K562 (cell line): Measurements from ENCODE around the gene FMN1. TPM values are rescaled to one million over a fixed set of nuclear protein-coding genes. Genes with fewer than 3 reads are reported as not detected.

Experiments
- ATAC-seq: fragments of 200-7000 bp; cut with Tn5 transposase; 3 replicates; pipeline ENCODE4 v1.9.1; 2020; ENCODE audit warnings: moderate library complexity
- BruUV-seq: library from RNA; stranded (reverse); fragments of 400-500 nt; replicated peaks from 2 replicates; lab custom pipeline; 2021; lab: Mats Ljungman, UMichigan
- CTCF ChIA-PET: fragments of 300-600 bp; formaldehyde crosslinking; extraction: SDS; loops from one replicate; lab custom pipeline; 2021; ENCODE audit warnings: low intra/inter-chr PET ratio; lab: Yijun Ruan, JAX
- POLR2A ChIA-PET: fragments of 300-600, 350-650 bp; sonication (Branson Sonifier 250); formaldehyde crosslinking; extraction: SDS; loops from one replicate; lab custom pipeline; 2021; ENCODE audit warnings: antibody characterized with exemption, inconsistent platforms; lab: Yijun Ruan, JAX
- DNase-seq, 4 experiments: peaks; one replicate each; pipeline versions ENCODE4 v3.0.0 to v3.0.0-alpha.2; 2011 to 2018; ENCODE audit warnings: low spot score in 3 of 4, mixed read lengths in 3 of 4; ENCODE audit errors: extremely low read depth in 1 of 4
- FAIRE-seq: peaks from 2 replicates; lab custom pipeline; 2011; peaks lifted over from hg19 to GRCh38; lab: Jason Lieb, UNC
- H2AFZ ChIP-seq: 2 replicates; pipeline ENCODE4 v1.6.0; 2011; ENCODE audit warnings: low read depth, low read length, control low read depth, inconsistent platforms
- H3K27ac ChIP-seq: fragments of 200-600 bp; 3 replicates; pipeline ENCODE4 v1.8.0; 2011; ENCODE audit warnings: low read depth, mild to moderate bottlenecking, control low read depth, inconsistent platforms, low read length, moderate library complexity, mixed read lengths; ENCODE audit errors: extremely low read depth
- H3K27me3 ChIP-seq, 2 experiments: fragments of 300-600 bp in 1 of 2; 2 replicates in 1 of 2; 3 replicates in 1 of 2; pipeline versions ENCODE4 v1.6.0 to v1.8.0; 2011; ENCODE audit warnings: inconsistent platforms in 2 of 2, low read length in 2 of 2, mild to moderate bottlenecking in 1 of 2, mixed read lengths in 1 of 2, moderate library complexity in 1 of 2; ENCODE audit not compliant: control insufficient read depth in 2 of 2, insufficient read depth in 2 of 2
- H3K36me3 ChIP-seq: fragments of 300-600 bp; 3 replicates; pipeline ENCODE4 v1.8.0; 2011; ENCODE audit warnings: mild to moderate bottlenecking, low read length, inconsistent platforms; ENCODE audit not compliant: control insufficient read depth, insufficient read depth
- H3K4me1 ChIP-seq, 2 experiments: fragments of 200-600 bp in 1 of 2; replicated peaks in 1 of 2; 2 replicates in 1 of 2; 3 replicates in 1 of 2; pipeline versions ENCODE4 v1.5.1 to v1.8.0; 2011; ENCODE audit warnings: inconsistent platforms in 2 of 2, low read length in 2 of 2, mild to moderate bottlenecking in 1 of 2, mixed read lengths in 1 of 2, moderate library complexity in 1 of 2; ENCODE audit not compliant: control insufficient read depth in 2 of 2, insufficient read depth in 2 of 2
- H3K4me2 ChIP-seq: 2 replicates; pipeline ENCODE4 v1.6.1; 2011; ENCODE audit warnings: low read length, control low read depth, inconsistent platforms, mixed read lengths; ENCODE audit not compliant: insufficient read depth
- H3K4me3 ChIP-seq: fragments of 200-600 bp; sonication (generic), shearing (Covaris generic); 2 replicates; pipeline ENCODE4 v1.5.1; 2016; ENCODE audit warnings: control low read depth, inconsistent platforms
- H3K79me2 ChIP-seq: fragments of 200-600 bp; 3 replicates; pipeline ENCODE4 v1.8.0; 2011; ENCODE audit warnings: low read length, inconsistent platforms; ENCODE audit not compliant: control insufficient read depth, insufficient read depth
- H3K9ac ChIP-seq, 2 experiments: 2 replicates each; pipeline versions ENCODE4 v1.6.0 to v1.6.1; 2011; ENCODE audit warnings: low read depth in 2 of 2, low read length in 2 of 2, control low read depth in 1 of 2, inconsistent platforms in 1 of 2, mild to moderate bottlenecking in 1 of 2, mixed read lengths in 1 of 2; ENCODE audit not compliant: insufficient read depth in 1 of 2
- H3K9me1 ChIP-seq: one replicate; pipeline ENCODE4 v1.6.0; 2011; ENCODE audit warnings: inconsistent platforms, mild to moderate bottlenecking, low read length, moderate library complexity; ENCODE audit not compliant: control insufficient read depth, insufficient read depth
- H3K9me3 ChIP-seq: replicated peaks from 2 replicates; pipeline ENCODE4 v1.5.1; 2011; ENCODE audit warnings: low read depth, low read length, inconsistent platforms; ENCODE audit not compliant: control insufficient read depth, insufficient read depth
- H4K20me1 ChIP-seq: replicated peaks from 2 replicates; pipeline ENCODE4 v1.6.1; 2011; ENCODE audit warnings: low read length, inconsistent platforms, mixed read lengths; ENCODE audit not compliant: control insufficient read depth, insufficient read depth
- DMBX1 ChIP-seq: fragments of 250-450 bp; sonication (Bioruptor Pico); IDR thresholded peaks from 2 replicates; pipeline ENCODE4 v1.8.0; 2022; ENCODE audit warnings: inconsistent platforms, mild to moderate bottlenecking, moderate library complexity, borderline replicate concordance
- EP400 ChIP-seq: fragments of 450-650 bp; IDR thresholded peaks from 2 replicates; pipeline ENCODE4 v1.6.1; 2017; ENCODE audit warnings: antibody characterized with exemption, mild to moderate bottlenecking, moderate library complexity
- FOXJ3 ChIP-seq: sonication (generic); formaldehyde crosslinking; IDR thresholded peaks from 2 replicates; pipeline ENCODE4 v1.4.0; 2020; ENCODE audit warnings: mild to moderate bottlenecking, missing genetic modification reagents
- IRF1 ChIP-seq: sonication (generic); formaldehyde crosslinking; IDR thresholded peaks from 2 replicates; pipeline ENCODE4 v1.8.0; 2022; ENCODE audit warnings: missing genetic modification reagents, mild to moderate bottlenecking, borderline replicate concordance
- MAFF ChIP-seq: IDR thresholded peaks from 2 replicates; pipeline ENCODE4 v1.6.1; 2012; ENCODE audit warnings: low read length, improper control_type of control experiment
- MTA1 ChIP-seq: fragments of 450-650 bp; IDR thresholded peaks from 2 replicates; pipeline ENCODE4 v1.6.1; 2017; ENCODE audit warnings: borderline replicate concordance
- PML ChIP-seq: IDR thresholded peaks from 2 replicates; pipeline ENCODE4 v1.6.1; 2012; ENCODE audit warnings: low read length, inconsistent platforms
- SNIP1 ChIP-seq: fragments of 450-650 bp; IDR thresholded peaks from 2 replicates; pipeline ENCODE4 v1.7.1; 2017; ENCODE audit warnings: low read depth, mild to moderate bottlenecking
- STAG1 ChIP-seq: sonication (generic); formaldehyde crosslinking; IDR thresholded peaks from 2 replicates; pipeline ENCODE4 v1.5.0; 2020; ENCODE audit warnings: missing genetic modification reagents, borderline replicate concordance
- TCFL5 ChIP-seq: fragments of 250-450 bp; sonication (Bioruptor Pico); conservative IDR thresholded peaks from 2 replicates; pipeline ENCODE4 v1.6.1; 2021; ENCODE audit warnings: mild to moderate bottlenecking, moderate library complexity, matching md5 sums
- ZNF24 ChIP-seq: fragments of 450-650 bp; IDR thresholded peaks from 2 replicates; pipeline ENCODE4 v1.6.1; 2016
- ZZZ3 ChIP-seq: fragments of 450-650 bp; IDR thresholded peaks from 2 replicates; pipeline ENCODE4 v1.6.1; 2016; ENCODE audit warnings: antibody characterized with exemption, mild to moderate bottlenecking, moderate library complexity
- WGBS: fragments of 100-300 bp; shearing (Covaris generic); methylation state at CpG from one replicate; pipeline ENCODE4 v1.1.6; 2016; ENCODE audit warnings: low coverage, mixed read lengths; ENCODE audit not compliant: insufficient coverage; ENCODE audit errors: missing lambda C conversion rate; 5-methylcytosine and 5-hydroxymethylcytosine counted together
- in situ Hi-C: fragments of 300-500 bp; cut with MboI; formaldehyde crosslinking; loops from 4 replicates; pipeline ENCODE4 v1.15.0; 2018; ENCODE audit warnings: inconsistent platforms, mixed read lengths
- intact Hi-C: fragments of 100-400 bp; cut with micrococcal nuclease; formaldehyde crosslinking; loops from 2 replicates; pipeline ENCODE4 v1.14.2; 2022
- polyA plus RNA-seq, 8 experiments: library from polyadenylated mRNA; depleted of rRNA in 4 of 8; stranded (reverse) in 5 of 8; unstranded in 3 of 8; fragments of >200 nt; fragmentation: Nextera tagmentation in 2 of 8; fragmentation: Illumina TruSeq in 1 of 8; extraction: Ambion mirVana in 2 of 8; extraction: Trizol in 1 of 8; gene quantifications; 2 replicates each; pipeline versions ENCODE4 v1.2.1 to v1.2.3, GENCODE V29; 2011 to 2014; ENCODE audit warnings: inconsistent platforms in 1 of 8, missing spikeins in 1 of 8
- total RNA-seq, 7 experiments: library from RNA; depleted of rRNA in 6 of 7; stranded (reverse); fragments of >200 nt in 6 of 7; fragmentation: Illumina TruSeq in 2 of 7; extraction: Trizol in 2 of 7; gene quantifications; 2 replicates each; pipeline versions ENCODE4 v1.2.1 to v1.2.3, GENCODE V29; 2011 to 2021; ENCODE audit warnings: low replicate concordance in 1 of 7
- TF ChIP-seq, protein P1 (sequence below), 2 experiments: IDR thresholded peaks; 2 replicates each; pipeline ENCODE4 v1.6.1; 2011; ENCODE audit warnings: borderline replicate concordance in 1 of 2, control low read depth in 1 of 2, low read depth in 1 of 2, low read length in 1 of 2, mild to moderate bottlenecking in 1 of 2, mixed read lengths in 1 of 2, moderate library complexity in 1 of 2; ENCODE audit not compliant: insufficient read depth in 1 of 2, insufficient read length in 1 of 2, poor library complexity in 1 of 2, severe bottlenecking in 1 of 2; ENCODE audit errors: extremely low read depth in 1 of 2
- TF ChIP-seq, protein P2 (sequence below): fragments of 450-650 bp; conservative IDR thresholded peaks from 2 replicates; pipeline ENCODE4 v1.6.1; 2016; ENCODE audit warnings: missing genetic modification characterization, low read depth, mild to moderate bottlenecking, missing compliant biosample characterization, moderate library complexity
- TF ChIP-seq, protein P3 (sequence below): fragments of 250-450 bp; sonication (Bioruptor Pico); IDR thresholded peaks from 2 replicates; pipeline ENCODE4 v1.8.0; 2022; ENCODE audit warnings: inconsistent platforms, mild to moderate bottlenecking, moderate library complexity, borderline replicate concordance

FMN1 gene
- total and polyA plus RNA-seq, 9 of the 15 experiments (the other 6 are each of a cell fraction or from before 2014, with no cell fraction given): 0.03 to 0.07 (median 0.04) TPM; not detected in 6

- Histone ChIP-seq H3K4me2 (no peak overlapping the region), H3K4me3 (no peak overlapping the region), H3K9ac (no peak overlapping the region), H2AFZ (no peak overlapping the region), H3K4me1 (no peaks in the 10 kb centered on the region), H3K27ac (no peak overlapping the region), H3K79me2 (no peaks in the 10 kb centered on the region), H3K27me3 (no peaks in the 10 kb centered on the region), H3K36me3 (no peaks in the 10 kb centered on the region), H4K20me1 (no peaks in the 10 kb centered on the region), H3K9me3 (no peaks in the 10 kb centered on the region), H3K9me1 (no peaks in the 10 kb centered on the region)
- ATAC-seq (no peak), DNase-seq (no peak), FAIRE-seq (no peak)
- no TSS peak for BruUV-seq
- in situ Hi-C loops: no loop called here
- TF ChIP-seq, protein P1, sequence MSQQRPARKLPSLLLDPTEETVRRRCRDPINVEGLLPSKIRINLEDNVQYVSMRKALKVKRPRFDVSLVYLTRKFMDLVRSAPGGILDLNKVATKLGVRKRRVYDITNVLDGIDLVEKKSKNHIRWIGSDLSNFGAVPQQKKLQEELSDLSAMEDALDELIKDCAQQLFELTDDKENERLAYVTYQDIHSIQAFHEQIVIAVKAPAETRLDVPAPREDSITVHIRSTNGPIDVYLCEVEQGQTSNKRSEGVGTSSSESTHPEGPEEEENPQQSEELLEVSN (IDR thresholded peaks at IDR 0.05; ENCODE audit: borderline replicate concordance in 1 of 2, extremely low read depth in 1 of 2, insufficient read depth in 1 of 2, insufficient read length in 1 of 2, low read depth in 1 of 2, low read length in 1 of 2, poor library complexity in 1 of 2, severe bottlenecking in 1 of 2): no peak
- TF ChIP-seq STAG1 (CRISPR knock-in tag) (no peak), ZZZ3 (no peak), PML (no peak), DMBX1 (CRISPR knock-in tag) (no peak), MTA1 (no peak), TCFL5 (CRISPR knock-in tag) (no peak), EP400 (no peak), FOXJ3 (no peak), MAFF (no peak), ZNF24 (no peak), SNIP1 (no peak), IRF1 (CRISPR knock-in tag) (no peak)
- TF ChIP-seq, protein P2, sequence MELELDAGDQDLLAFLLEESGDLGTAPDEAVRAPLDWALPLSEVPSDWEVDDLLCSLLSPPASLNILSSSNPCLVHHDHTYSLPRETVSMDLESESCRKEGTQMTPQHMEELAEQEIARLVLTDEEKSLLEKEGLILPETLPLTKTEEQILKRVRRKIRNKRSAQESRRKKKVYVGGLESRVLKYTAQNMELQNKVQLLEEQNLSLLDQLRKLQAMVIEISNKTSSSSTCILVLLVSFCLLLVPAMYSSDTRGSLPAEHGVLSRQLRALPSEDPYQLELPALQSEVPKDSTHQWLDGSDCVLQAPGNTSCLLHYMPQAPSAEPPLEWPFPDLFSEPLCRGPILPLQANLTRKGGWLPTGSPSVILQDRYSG (tag): no peak
- TF ChIP-seq, protein P3, sequence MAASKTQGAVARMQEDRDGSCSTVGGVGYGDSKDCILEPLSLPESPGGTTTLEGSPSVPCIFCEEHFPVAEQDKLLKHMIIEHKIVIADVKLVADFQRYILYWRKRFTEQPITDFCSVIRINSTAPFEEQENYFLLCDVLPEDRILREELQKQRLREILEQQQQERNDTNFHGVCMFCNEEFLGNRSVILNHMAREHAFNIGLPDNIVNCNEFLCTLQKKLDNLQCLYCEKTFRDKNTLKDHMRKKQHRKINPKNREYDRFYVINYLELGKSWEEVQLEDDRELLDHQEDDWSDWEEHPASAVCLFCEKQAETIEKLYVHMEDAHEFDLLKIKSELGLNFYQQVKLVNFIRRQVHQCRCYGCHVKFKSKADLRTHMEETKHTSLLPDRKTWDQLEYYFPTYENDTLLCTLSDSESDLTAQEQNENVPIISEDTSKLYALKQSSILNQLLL (CRISPR knock-in tag): no peak
- ChIA-PET CTCF (no interaction called here), POLR2A (interaction anchor here (0.6 kb wide), 2 partner anchors 102 to 992 kb away, joined by 3 read pairs; no protein-coding TSS in a partner anchor)
- WGBS: 4% methylated on average over 4 of the region's 4 CpGs
- intact Hi-C loops: no loop called here
Measured at GRCh38 chr15:32946210-32946609, 248.3 kb downstream of the FMN1 start.
